Osteocyte (in vitro differentiated cells): ENCODE measurements around the gene SLC25A41. TPM values are rescaled to one million over a fixed set of nuclear protein-coding genes. Genes with fewer than 3 reads are reported as not detected.

ENCODE experiments used
- DNase-seq: peaks from one replicate; pipeline ENCODE4 v3.0.0; 2021; ENCODE audit warnings: mixed read lengths; ENCODE audit not compliant: unreplicated experiment; ENCODE audit errors: extremely low spot score
- H3K27ac Mint-ChIP-seq: one replicate; pipeline ENCODE4 v1.8.0; 2021; ENCODE audit warnings: mild to moderate bottlenecking, mixed read lengths; ENCODE audit not compliant: unreplicated experiment
- H3K27me3 Mint-ChIP-seq: one replicate; pipeline ENCODE4 v1.8.0; 2021; ENCODE audit warnings: mixed read lengths; ENCODE audit not compliant: unreplicated experiment
- H3K36me3 Mint-ChIP-seq: one replicate; pipeline ENCODE4 v1.8.0; 2021; ENCODE audit warnings: mixed read lengths; ENCODE audit not compliant: unreplicated experiment
- H3K4me1 Mint-ChIP-seq: one replicate; pipeline ENCODE4 v1.8.0; 2021; ENCODE audit warnings: mixed read lengths; ENCODE audit not compliant: unreplicated experiment
- H3K4me3 Mint-ChIP-seq: one replicate; pipeline ENCODE4 v1.8.0; 2021; ENCODE audit warnings: mild to moderate bottlenecking, moderate library complexity, mixed read lengths; ENCODE audit not compliant: unreplicated experiment
- H3K9me3 Mint-ChIP-seq: one replicate; pipeline ENCODE4 v1.8.0; 2021; ENCODE audit warnings: mixed read lengths; ENCODE audit not compliant: unreplicated experiment
- total RNA-seq: library from RNA; stranded (reverse); gene quantifications from 2 replicates; pipeline ENCODE4 v1.2.1, GENCODE V29; 2021
- TF ChIP-seq, protein P1 (sequence below): fragments of 200-600 bp; sonication (generic); IDR thresholded peaks from 2 replicates; pipeline ENCODE4 v1.5.0; 2021; ENCODE audit warnings: antibody characterized with exemption, mild to moderate bottlenecking, moderate library complexity

The SLC25A41 gene
- total RNA-seq, 1 donor from 2014 or later: 0.27 TPM

GRCh38 chr19:6450166-6450565 lies 16.6 kb upstream of the SLC25A41 start:
- Mint-ChIP-seq H3K27ac (no peak overlapping the region), H3K4me3 (no peak overlapping the region), H3K9me3 (peaks cover 8% of the 10 kb centered on the region), H3K36me3 (peaks cover 50% of the 10 kb centered on the region), H3K27me3 (no peaks in the 10 kb centered on the region), H3K4me1 (no peaks in the 10 kb centered on the region)
- no peak for DNase-seq
- TF ChIP-seq, protein P1, sequence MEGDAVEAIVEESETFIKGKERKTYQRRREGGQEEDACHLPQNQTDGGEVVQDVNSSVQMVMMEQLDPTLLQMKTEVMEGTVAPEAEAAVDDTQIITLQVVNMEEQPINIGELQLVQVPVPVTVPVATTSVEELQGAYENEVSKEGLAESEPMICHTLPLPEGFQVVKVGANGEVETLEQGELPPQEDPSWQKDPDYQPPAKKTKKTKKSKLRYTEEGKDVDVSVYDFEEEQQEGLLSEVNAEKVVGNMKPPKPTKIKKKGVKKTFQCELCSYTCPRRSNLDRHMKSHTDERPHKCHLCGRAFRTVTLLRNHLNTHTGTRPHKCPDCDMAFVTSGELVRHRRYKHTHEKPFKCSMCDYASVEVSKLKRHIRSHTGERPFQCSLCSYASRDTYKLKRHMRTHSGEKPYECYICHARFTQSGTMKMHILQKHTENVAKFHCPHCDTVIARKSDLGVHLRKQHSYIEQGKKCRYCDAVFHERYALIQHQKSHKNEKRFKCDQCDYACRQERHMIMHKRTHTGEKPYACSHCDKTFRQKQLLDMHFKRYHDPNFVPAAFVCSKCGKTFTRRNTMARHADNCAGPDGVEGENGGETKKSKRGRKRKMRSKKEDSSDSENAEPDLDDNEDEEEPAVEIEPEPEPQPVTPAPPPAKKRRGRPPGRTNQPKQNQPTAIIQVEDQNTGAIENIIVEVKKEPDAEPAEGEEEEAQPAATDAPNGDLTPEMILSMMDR: no peak

DNA sequence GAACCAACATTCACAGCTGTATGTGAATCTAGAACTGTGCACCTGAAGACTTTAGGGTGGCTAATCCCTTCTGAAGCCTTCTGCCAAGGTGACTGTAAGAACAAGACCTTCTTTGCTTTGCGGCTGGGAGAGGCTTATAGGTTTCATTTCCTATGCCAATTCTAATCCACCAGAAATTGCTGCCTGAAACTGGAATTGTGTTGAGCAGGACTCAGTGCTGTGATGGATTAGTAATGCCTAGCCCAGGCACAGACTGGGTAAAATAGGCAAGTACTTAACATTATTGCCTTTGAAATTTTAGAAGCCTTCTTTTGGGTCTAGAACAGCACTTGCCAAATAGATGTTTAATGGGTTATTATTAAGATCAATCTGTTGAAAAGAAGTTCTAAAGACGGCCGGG lies 14.5 kb upstream of the SLC25A41 start:
- Mint-ChIP-seq H3K27me3 (no peaks in the 10 kb centered on the region), H3K36me3 (peaks cover 31% of the 10 kb centered on the region), H3K4me3 (no peak overlapping the region), H3K4me1 (no peaks in the 10 kb centered on the region), H3K27ac (no peak overlapping the region), H3K9me3 (no peaks in the 10 kb centered on the region)
- TF ChIP-seq, protein P1: no peak
- DNase-seq: no peak

DNA sequence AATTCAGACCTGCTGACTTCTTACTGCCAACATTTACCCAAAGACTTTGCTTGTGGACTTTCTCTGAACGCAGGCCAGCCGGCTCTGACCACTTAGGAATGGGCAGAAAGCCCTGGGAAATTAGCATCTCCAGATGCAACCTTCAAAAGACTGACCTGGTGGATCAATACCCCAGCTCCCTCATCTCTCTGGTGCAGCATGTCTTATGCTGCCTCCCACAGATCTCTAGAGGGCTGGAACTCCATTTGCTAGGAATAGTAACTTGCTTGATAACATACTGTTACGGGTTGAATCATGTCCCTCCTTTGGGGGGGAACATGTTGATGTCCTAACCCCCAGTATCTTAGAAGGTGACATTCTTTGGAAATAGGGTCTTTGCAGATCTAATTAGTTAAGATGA lies 12.9 kb upstream of the SLC25A41 start:
- TF ChIP-seq, protein P1: no peak
- Mint-ChIP-seq H3K36me3 (peaks cover 20% of the 10 kb centered on the region), H3K27ac (no peak overlapping the region), H3K4me1 (no peaks in the 10 kb centered on the region), H3K9me3 (no peaks in the 10 kb centered on the region), H3K27me3 (no peaks in the 10 kb centered on the region), H3K4me3 (no peak overlapping the region)
- no peak for DNase-seq

DNA sequence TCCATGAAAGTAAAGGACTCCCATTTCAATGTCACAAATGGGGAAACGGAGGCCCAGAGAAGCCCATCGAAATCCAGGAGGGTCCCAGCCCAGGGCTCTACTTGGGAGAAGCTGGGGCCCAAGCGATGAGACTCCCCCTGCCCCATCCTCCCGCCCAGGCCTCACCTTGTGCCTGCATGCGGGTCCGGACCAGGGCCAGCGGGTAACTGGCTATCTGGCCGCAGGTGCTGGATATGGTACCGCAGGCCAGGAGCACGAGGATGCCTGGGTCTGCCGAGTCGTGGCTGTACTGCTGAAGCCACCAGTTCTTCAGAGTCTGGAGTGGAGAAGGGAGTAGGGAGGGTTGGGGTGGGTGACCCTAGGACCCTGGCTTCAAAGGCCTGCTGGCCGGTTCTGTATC lies 10.4 kb upstream of the SLC25A41 start:
- DNase-seq: no peak
- H3K4me1 Mint-ChIP-seq: no peaks in the 10 kb centered on the region
- no peaks in the 10 kb centered on the region for H3K27me3 Mint-ChIP-seq
- no peak overlapping the region for H3K27ac Mint-ChIP-seq
- no peak overlapping the region for H3K4me3 Mint-ChIP-seq
- H3K36me3 Mint-ChIP-seq: peaks cover 19% of the 10 kb centered on the region
- TF ChIP-seq, protein P1: no peak
- H3K9me3 Mint-ChIP-seq: no peaks in the 10 kb centered on the region

DNA sequence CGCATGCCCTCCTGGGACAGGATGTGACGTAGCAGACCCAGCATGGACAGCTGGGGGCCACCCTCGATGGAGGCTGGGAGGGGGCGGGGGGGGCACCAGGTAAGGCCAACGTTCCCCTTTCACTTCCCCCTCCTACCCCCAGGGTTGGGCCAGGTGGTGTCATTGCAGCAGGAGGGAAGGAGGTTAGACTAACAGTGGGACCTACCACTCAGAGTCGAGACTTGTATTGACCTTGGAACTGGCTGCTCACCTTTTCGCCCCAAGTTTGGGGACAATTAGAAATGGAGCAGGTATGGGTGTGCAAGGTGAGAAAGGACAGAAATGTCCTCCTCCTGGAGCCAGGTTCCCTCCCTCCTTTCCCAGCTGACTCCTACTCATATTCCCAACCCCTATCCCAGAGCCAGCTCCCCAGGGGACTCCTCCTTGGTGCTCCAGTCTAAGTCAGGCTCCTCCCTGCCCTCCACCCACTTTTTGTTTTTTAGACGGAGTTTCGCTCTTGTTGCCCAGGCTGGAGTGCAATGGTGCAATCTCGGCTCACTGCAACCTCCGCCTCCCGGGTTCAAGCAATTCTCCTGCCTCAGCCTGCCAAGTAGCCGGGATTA lies 8.6 kb upstream of the SLC25A41 start:
- TF ChIP-seq, protein P1: no peak
- Mint-ChIP-seq H3K27me3 (no peaks in the 10 kb centered on the region), H3K27ac (no peak overlapping the region), H3K36me3 (peaks cover 19% of the 10 kb centered on the region), H3K4me1 (no peaks in the 10 kb centered on the region), H3K4me3 (no peak overlapping the region), H3K9me3 (no peaks in the 10 kb centered on the region)
- no peak for DNase-seq
